ENCODE measurements around the gene NOBOX.
"Not testable (repeated sequence)": the region's sequence is repeated elsewhere in the genome, so short reads cannot be mapped to it uniquely, and the experiment has no call there.

NOBOX gene

DNA sequence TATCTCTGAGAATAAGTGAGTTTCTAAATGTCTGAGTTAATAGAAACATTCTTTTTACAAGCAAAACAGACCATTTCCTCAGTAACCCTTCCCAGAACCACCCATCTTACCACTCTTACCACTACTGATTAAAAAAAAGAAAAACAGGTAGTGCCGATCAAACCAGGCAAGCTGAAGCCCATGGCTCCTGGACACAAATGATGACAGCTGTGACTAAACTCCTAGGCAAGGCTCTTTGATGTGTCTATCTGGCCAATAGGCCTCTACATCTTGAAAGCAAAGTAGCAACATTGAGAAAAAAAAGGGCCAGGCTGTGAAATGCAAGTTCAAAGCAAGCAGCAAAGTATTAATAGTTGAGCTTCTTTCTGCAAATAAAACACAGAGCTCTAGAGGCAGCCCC, 54.9 kb downstream of the NOBOX start:
- DNase-seq; in situ Hi-C loops (cut with HindIII; ENCODE audit: low pct_ligation_motif_present, low pct_unique_long_range_greater_than_20kb, low sequenced_read_pairs): not testable (repeated sequence)

All from ACHN (cell line).